ENCODE measurements around the gene EYS. TPM values are rescaled to one million over a fixed set of nuclear protein-coding genes. Genes with fewer than 3 reads are reported as not detected.

EYS gene
- total RNA-seq, 4 donors from 2014 or later, result 0.15 TPM; not detected in 3

GRCh38 chr6:65161661-65162060 lies 545.4 kb downstream of the EYS start:
- Histone ChIP-seq H3K27ac (no peak overlapping the region), H3K27me3 (no peaks in the 10 kb centered on the region), H3K9me3 (no peaks in the 10 kb centered on the region), H3K36me3 (no peaks in the 10 kb centered on the region), H3K4me1 (no peaks in the 10 kb centered on the region), H3K4me3 (no peak overlapping the region)
- 0% methylated on average over 1 of the region's 1 CpG for WGBS, 2 donors (ENCODE audit: low coverage in 1 of 2)
- ATAC-seq, result no peak
- TF ChIP-seq CTCF (IDR thresholded peaks at IDR 0.05), result no peak

- TF ChIP-seq POLR2AphosphoS5 (IDR thresholded peaks at IDR 0.05) (no peak), CTCF (IDR thresholded peaks at IDR 0.05) (no peak), POLR2A (IDR thresholded peaks at IDR 0.05) (no peak), EP300 (IDR thresholded peaks at IDR 0.05) (no peak)
- no peaks in the 10 kb centered on the region for H3K27me3 ChIP-seq
- WGBS, 2 donors (ENCODE audit: low coverage in 1 of 2), result 21 to 31% methylated on average over 3 of the region's 3 CpGs
- H3K4me1 ChIP-seq, result no peaks in the 10 kb centered on the region
- no peak for ATAC-seq
- H3K27ac ChIP-seq, result no peak overlapping the region
- H3K36me3 ChIP-seq, result no peaks in the 10 kb centered on the region
- H3K9me3 ChIP-seq, result no peaks in the 10 kb centered on the region
- no peak overlapping the region for H3K4me3 ChIP-seq
Measured at GRCh38 chr6:65157025-65157424, 550.0 kb downstream of the EYS start.

GRCh38 chr6:65155083-65155482 lies 551.9 kb downstream of the EYS start:
- Histone ChIP-seq H3K27ac (no peak overlapping the region), H3K9me3 (no peaks in the 10 kb centered on the region), H3K36me3 (no peaks in the 10 kb centered on the region), H3K27me3 (no peaks in the 10 kb centered on the region), H3K4me3 (no peak overlapping the region), H3K4me1 (no peaks in the 10 kb centered on the region)
- no peak for TF ChIP-seq CTCF (IDR thresholded peaks at IDR 0.05)
- no peak for TF ChIP-seq POLR2A (IDR thresholded peaks at IDR 0.05)
- TF ChIP-seq POLR2AphosphoS5 (IDR thresholded peaks at IDR 0.05), result no peak
- no peak for TF ChIP-seq EP300 (IDR thresholded peaks at IDR 0.05)
- ATAC-seq, result no peak
- WGBS, 2 donors (ENCODE audit: low coverage in 1 of 2), result 80% methylated on average over 1 of the region's 1 CpG

- H3K36me3 ChIP-seq, result no peaks in the 10 kb centered on the region
- TF ChIP-seq POLR2AphosphoS5 (IDR thresholded peaks at IDR 0.05) (no peak), EP300 (IDR thresholded peaks at IDR 0.05) (no peak), CTCF (IDR thresholded peaks at IDR 0.05) (no peak), POLR2A (IDR thresholded peaks at IDR 0.05) (no peak)
- H3K27me3 ChIP-seq, result no peaks in the 10 kb centered on the region
- H3K9me3 ChIP-seq, result no peaks in the 10 kb centered on the region
- H3K4me1 ChIP-seq, result no peaks in the 10 kb centered on the region
- no peak overlapping the region for H3K27ac ChIP-seq
- no peak overlapping the region for H3K4me3 ChIP-seq
- ATAC-seq, result no peak
- 88% methylated on average over 1 of the region's 1 CpG; no CpG with 5 or more reads in 1 of the 2 donors for WGBS, 2 donors (ENCODE audit: low coverage in 1 of 2)
Measured at GRCh38 chr6:65149841-65150240, 557.2 kb downstream of the EYS start.

- Histone ChIP-seq H3K9me3 (no peaks in the 10 kb centered on the region), H3K4me3 (no peak overlapping the region), H3K27ac (no peak overlapping the region), H3K27me3 (no peaks in the 10 kb centered on the region), H3K4me1 (no peaks in the 10 kb centered on the region), H3K36me3 (no peaks in the 10 kb centered on the region)
- 87% methylated on average over 2 of the region's 2 CpGs; no CpG with 5 or more reads in 1 of the 2 donors for WGBS, 2 donors (ENCODE audit: low coverage in 1 of 2)
- ATAC-seq, result no peak
- TF ChIP-seq EP300 (IDR thresholded peaks at IDR 0.05) (no peak), POLR2AphosphoS5 (IDR thresholded peaks at IDR 0.05) (no peak), CTCF (IDR thresholded peaks at IDR 0.05) (no peak), POLR2A (IDR thresholded peaks at IDR 0.05) (no peak)
Measured at GRCh38 chr6:65148839-65149238, 558.2 kb downstream of the EYS start.

Data from gastroesophageal sphincter (tissue), 4 donors.